Activated naive CD4-positive, alpha-beta T cell treated with anti-CD3 and anti-CD28 coated beads for 36 hours (primary cell): Measurements from ENCODE around the gene LENG9. TPM values are rescaled to one million over a fixed set of nuclear protein-coding genes. Genes with fewer than 3 reads are reported as not detected.
"Not testable (repeated sequence)": the region's sequence is repeated elsewhere in the genome, so short reads cannot be mapped to it uniquely, and the experiment has no call there.

Experiments used
- CTCF ChIA-PET: fragments of 350-600 bp; sonication (Branson Sonifier 250); formaldehyde crosslinking; loops from one replicate; lab custom pipeline; 2021; ENCODE audit warnings: antibody characterized with exemption; lab: Charles Lee
- DNase-seq: peaks from one replicate; pipeline ENCODE4 v3.0.0-alpha.2; 2020
- H3K27ac Mint-ChIP-seq: one replicate; pipeline ENCODE4 v1.8.0; 2021; ENCODE audit warnings: mild to moderate bottlenecking, mixed read lengths
- H3K27me3 Mint-ChIP-seq: one replicate; pipeline ENCODE4 v1.8.0; 2021; ENCODE audit warnings: low read depth, mixed read lengths
- H3K36me3 Mint-ChIP-seq: one replicate; pipeline ENCODE4 v1.8.0; 2021; ENCODE audit warnings: low read depth, mixed read lengths
- H3K4me1 Mint-ChIP-seq: one replicate; pipeline ENCODE4 v1.8.0; 2021; ENCODE audit warnings: low read depth, mixed read lengths
- H3K4me3 Mint-ChIP-seq: one replicate; pipeline ENCODE4 v1.8.0; 2021; ENCODE audit warnings: mild to moderate bottlenecking, moderate library complexity, mixed read lengths
- H3K9me3 Mint-ChIP-seq: one replicate; pipeline ENCODE4 v1.8.0; 2021; ENCODE audit warnings: mixed read lengths
- intact Hi-C: fragments of 100-400 bp; cut with micrococcal nuclease; formaldehyde crosslinking; loops from one replicate; pipeline ENCODE4 v1.15.1; 2023
- total RNA-seq, 2 experiments: library from RNA; stranded (reverse); gene quantifications; one replicate each; pipeline ENCODE4 v1.2.3, GENCODE V29; 2021

Gene LENG9
- total RNA-seq, 2 experiments from 2014 or later, result 5.7 to 7.1 TPM

GRCh38 chr19:54493967-54494585, 30.5 kb upstream of the LENG9 start:
- intact Hi-C loops, result no loop called here
- CTCF ChIA-PET, result interaction anchor here (1.1 kb wide), 1 partner anchor 16 kb away, joined by 7 read pairs; no protein-coding TSS in a partner anchor
- peaks cover 11% of the 10 kb centered on the region for H3K4me1 Mint-ChIP-seq
- H3K27ac Mint-ChIP-seq, result no peak overlapping the region
- H3K4me3 Mint-ChIP-seq, result no peak overlapping the region
- H3K9me3 Mint-ChIP-seq, result no peaks in the 10 kb centered on the region
- peaks cover 17% of the 10 kb centered on the region for H3K27me3 Mint-ChIP-seq
- H3K36me3 Mint-ChIP-seq, result no peaks in the 10 kb centered on the region
- DNase-seq, result no peak

- H3K36me3 Mint-ChIP-seq, intact Hi-C loops, H3K27ac Mint-ChIP-seq, H3K4me3 Mint-ChIP-seq, DNase-seq, H3K9me3 Mint-ChIP-seq, H3K4me1 Mint-ChIP-seq: not testable (repeated sequence)
- CTCF ChIA-PET, result interaction anchor here (1.1 kb wide), 1 partner anchor 15 kb away, joined by 7 read pairs; no protein-coding TSS in a partner anchor
- H3K27me3 Mint-ChIP-seq, result peaks cover 16% of the 10 kb centered on the region
These were observed 29.5 kb upstream of the LENG9 start for GRCh38 chr19:54493056-54493455.

- Mint-ChIP-seq H3K36me3 (no peaks in the 10 kb centered on the region), H3K4me3 (no peak overlapping the region), H3K27me3 (peaks cover 16% of the 10 kb centered on the region), H3K4me1 (peaks cover 3% of the 10 kb centered on the region), H3K27ac (peak overlapping the region; percentile 24), H3K9me3 (no peaks in the 10 kb centered on the region)
- CTCF ChIA-PET, result no interaction called here
- DNase-seq, result no peak
- intact Hi-C loops, result no loop called here
These were observed 29.0 kb upstream of the LENG9 start for GRCh38 chr19:54492568-54492967.

- no peak overlapping the region for H3K27ac Mint-ChIP-seq
- intact Hi-C loops, result no loop called here
- peaks cover 7% of the 10 kb centered on the region for H3K27me3 Mint-ChIP-seq
- no peak overlapping the region for H3K4me3 Mint-ChIP-seq
- CTCF ChIA-PET, result no interaction called here
- no peak for DNase-seq
- no peaks in the 10 kb centered on the region for H3K9me3 Mint-ChIP-seq
- H3K4me1 Mint-ChIP-seq, result no peaks in the 10 kb centered on the region
- no peaks in the 10 kb centered on the region for H3K36me3 Mint-ChIP-seq
These were observed 26.2 kb upstream of the LENG9 start for GRCh38 chr19:54489766-54490165.

GRCh38 chr19:54489341-54489740, 25.8 kb upstream of the LENG9 start:
- no peaks in the 10 kb centered on the region for H3K36me3 Mint-ChIP-seq
- no peak overlapping the region for H3K27ac Mint-ChIP-seq
- CTCF ChIA-PET, result no interaction called here
- H3K4me3 Mint-ChIP-seq, result no peak overlapping the region
- DNase-seq, result no peak
- H3K9me3 Mint-ChIP-seq, result no peaks in the 10 kb centered on the region
- H3K4me1 Mint-ChIP-seq, result no peaks in the 10 kb centered on the region
- intact Hi-C loops, result no loop called here
- peaks cover 7% of the 10 kb centered on the region for H3K27me3 Mint-ChIP-seq

GRCh38 chr19:54485851-54486250, 22.3 kb upstream of the LENG9 start:
- CTCF ChIA-PET, result interaction anchor here (1.1 kb wide), 1 partner anchor 71 kb away, joined by 3 read pairs; no protein-coding TSS in a partner anchor
- Mint-ChIP-seq H3K4me3 (no peak overlapping the region), H3K4me1 (peaks cover 3% of the 10 kb centered on the region), H3K27me3 (peaks cover 5% of the 10 kb centered on the region), H3K9me3 (no peaks in the 10 kb centered on the region), H3K27ac (no peak overlapping the region), H3K36me3 (no peaks in the 10 kb centered on the region)
- intact Hi-C loops, result no loop called here
- no peak for DNase-seq

GRCh38 chr19:54484451-54484850, 20.9 kb upstream of the LENG9 start:
- H3K4me3 Mint-ChIP-seq, result no peak overlapping the region
- no peaks in the 10 kb centered on the region for H3K9me3 Mint-ChIP-seq
- peaks cover 7% of the 10 kb centered on the region for H3K27me3 Mint-ChIP-seq
- no peak for DNase-seq
- intact Hi-C loops, result loop anchor here (5.0 kb wide), 2 partner anchors 38 to 168 kb away; no protein-coding TSS in a partner anchor
- CTCF ChIA-PET, result no interaction called here
- no peak overlapping the region for H3K27ac Mint-ChIP-seq
- H3K4me1 Mint-ChIP-seq, result peaks cover 3% of the 10 kb centered on the region
- H3K36me3 Mint-ChIP-seq, result no peaks in the 10 kb centered on the region

GRCh38 chr19:54482889-54483288, 19.3 kb upstream of the LENG9 start:
- CTCF ChIA-PET, result interaction anchor here (1.0 kb wide), 1 partner anchor 191 kb away, joined by 4 read pairs; no protein-coding TSS in a partner anchor
- no peak for DNase-seq
- H3K4me3 Mint-ChIP-seq, result no peak overlapping the region
- peaks cover 13% of the 10 kb centered on the region for H3K27me3 Mint-ChIP-seq
- H3K27ac Mint-ChIP-seq, result no peak overlapping the region
- no peaks in the 10 kb centered on the region for H3K9me3 Mint-ChIP-seq
- no peaks in the 10 kb centered on the region for H3K36me3 Mint-ChIP-seq
- H3K4me1 Mint-ChIP-seq, result peaks cover 3% of the 10 kb centered on the region
- intact Hi-C loops, result loop anchor here (5.0 kb wide), 2 partner anchors 39 to 169 kb away; no protein-coding TSS in a partner anchor

GRCh38 chr19:54481326-54481930, 17.9 kb upstream of the LENG9 start:
- DNase-seq, result peak; percentile 57
- H3K4me1 Mint-ChIP-seq, result peaks cover 3% of the 10 kb centered on the region
- no peak overlapping the region for H3K27ac Mint-ChIP-seq
- intact Hi-C loops, result loop anchor here (1.0 to 5.0 kb wide), 3 partner anchors 41 to 195 kb away; no protein-coding TSS in a partner anchor
- no peaks in the 10 kb centered on the region for H3K9me3 Mint-ChIP-seq
- CTCF ChIA-PET, result interaction anchor here (0.5 to 5.6 kb wide), 15 partner anchors 12 to 221 kb away, joined by 3 to 62 read pairs (median 3); partner anchors contain the start of gene LENG9
- H3K4me3 Mint-ChIP-seq, result no peak overlapping the region
- peaks cover 19% of the 10 kb centered on the region for H3K27me3 Mint-ChIP-seq
- H3K36me3 Mint-ChIP-seq, result no peaks in the 10 kb centered on the region

- intact Hi-C loops, result loop anchor here (5.0 kb wide), 2 partner anchors 42 to 172 kb away; no protein-coding TSS in a partner anchor
These were observed 16.5 kb upstream of the LENG9 start for GRCh38 chr19:54480051-54480450.

GRCh38 chr19:54478677-54479266, 15.2 kb upstream of the LENG9 start:
- Mint-ChIP-seq H3K9me3 (no peaks in the 10 kb centered on the region), H3K27ac (no peak overlapping the region), H3K36me3 (no peaks in the 10 kb centered on the region), H3K27me3 (peaks cover 23% of the 10 kb centered on the region), H3K4me3 (no peak overlapping the region), H3K4me1 (peaks cover 3% of the 10 kb centered on the region)
- intact Hi-C loops, result no loop called here
- DNase-seq, result peak; percentile 50
- CTCF ChIA-PET, result interaction anchor here (0.7 to 5.6 kb wide), 14 partner anchors 15 to 201 kb away, joined by 3 to 62 read pairs (median 3); no protein-coding TSS in a partner anchor

More at GRCh38 chr19:54480051-54480450, 16.5 kb upstream of the LENG9 start:
- Mint-ChIP-seq H3K27ac (no peak overlapping the region), H3K4me1 (peaks cover 3% of the 10 kb centered on the region), H3K9me3 (no peaks in the 10 kb centered on the region), H3K27me3 (peaks cover 19% of the 10 kb centered on the region), H3K36me3 (no peaks in the 10 kb centered on the region), H3K4me3 (no peak overlapping the region)
- CTCF ChIA-PET, result interaction anchor here (0.6 to 5.6 kb wide), 5 partner anchors 36 to 200 kb away, joined by 3 to 62 read pairs (median 4); no protein-coding TSS in a partner anchor
- DNase-seq, result no peak

- CTCF ChIA-PET, result interaction anchor here (1.4 to 5.6 kb wide), 3 partner anchors 176 to 203 kb away, joined by 4 to 62 read pairs (median 43); no protein-coding TSS in a partner anchor
- DNase-seq, result no peak
- no peaks in the 10 kb centered on the region for H3K36me3 Mint-ChIP-seq
- H3K27ac Mint-ChIP-seq, result no peak overlapping the region
- peaks cover 27% of the 10 kb centered on the region for H3K27me3 Mint-ChIP-seq
- no peaks in the 10 kb centered on the region for H3K9me3 Mint-ChIP-seq
- intact Hi-C loops, result no loop called here
- H3K4me1 Mint-ChIP-seq, result peaks cover 5% of the 10 kb centered on the region
- no peak overlapping the region for H3K4me3 Mint-ChIP-seq
These were observed 14.1 kb upstream of the LENG9 start for GRCh38 chr19:54477650-54478049.
